ENCODE results near the gene ACSL1. TPM values are rescaled to one million over a fixed set of nuclear protein-coding genes. Genes with fewer than 3 reads are reported as not detected.

Gene ACSL1
- total RNA-seq, 2 experiments from 2014 or later, result 12.4 to 12.5 TPM

DNA sequence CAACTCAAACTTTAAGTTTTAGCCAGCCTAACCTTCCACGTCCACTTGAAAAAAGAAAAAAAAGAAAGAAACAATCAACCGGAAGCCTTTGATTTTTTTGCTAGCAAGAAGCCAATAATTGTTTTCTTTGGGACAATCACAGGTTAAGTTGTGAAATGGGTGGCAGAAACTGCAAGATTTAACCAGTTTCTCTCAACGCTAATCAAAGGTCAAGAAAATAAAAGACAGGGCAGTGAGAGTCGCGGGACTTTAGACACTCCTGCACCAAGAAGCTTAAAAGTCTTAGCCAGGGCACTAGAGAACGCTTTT is 1.0 kb downstream of the ACSL1 start:
- CTCF ChIA-PET, result no interaction called here
- H3K9me3 ChIP-seq (ENCODE audit: control insufficient read depth in 1 of 2, insufficient read depth in 1 of 2, low read length in 2 of 2), result no peaks in the 10 kb centered on the region
- POLR2A ChIA-PET, result interaction anchor here (0.9 to 1.2 kb wide), 5 partner anchors 8 to 175 kb away, joined by 3 to 8 read pairs (median 3); partner anchors contain the start of genes CENPU and PRIMPOL
- peaks cover 23% of the 10 kb centered on the region for H3K4me1 ChIP-seq (ENCODE audit: insufficient read depth, low read length)
- no peaks in the 10 kb centered on the region for H3K27me3 ChIP-seq (ENCODE audit: control insufficient read depth in 1 of 2, insufficient read depth in 2 of 2, low read length in 2 of 2)
- Mint-ChIP-seq H3K36me3 (ENCODE audit: low read depth) (peaks cover 9% of the 10 kb centered on the region), H3K4me3 (peak overlapping the region; percentile 97), H3K27me3 (no peaks in the 10 kb centered on the region), H3K4me1 (ENCODE audit: low read depth) (peaks cover 45% of the 10 kb centered on the region), H3K27ac (peak overlapping the region; percentile 89), H3K9me3 (no peaks in the 10 kb centered on the region)
- H3K4me3 ChIP-seq (ENCODE audit: low read length), result peak overlapping the region; percentile 59
- H3K36me3 ChIP-seq (ENCODE audit: insufficient read depth, low read length), result no peaks in the 10 kb centered on the region
- intact Hi-C loops (cut with DNase I, micrococcal nuclease), result loop anchor here (5.0 to 10.0 kb wide), 11 partner anchors 77 to 1910 kb away; partner anchors contain the start of genes CASP3 (in 1 of the 2), CFAP97 (in 1 of the 2), DCTD (in 1 of the 2) and IRF2 (in 1 of the 2)
- ATAC-seq (ENCODE audit: poor library complexity) (no peak), DNase-seq (no peak)
- H3K27ac ChIP-seq (ENCODE audit: low read depth in 1 of 2, low read length in 2 of 2), result no peak overlapping the region
- TF ChIP-seq, protein P1, sequence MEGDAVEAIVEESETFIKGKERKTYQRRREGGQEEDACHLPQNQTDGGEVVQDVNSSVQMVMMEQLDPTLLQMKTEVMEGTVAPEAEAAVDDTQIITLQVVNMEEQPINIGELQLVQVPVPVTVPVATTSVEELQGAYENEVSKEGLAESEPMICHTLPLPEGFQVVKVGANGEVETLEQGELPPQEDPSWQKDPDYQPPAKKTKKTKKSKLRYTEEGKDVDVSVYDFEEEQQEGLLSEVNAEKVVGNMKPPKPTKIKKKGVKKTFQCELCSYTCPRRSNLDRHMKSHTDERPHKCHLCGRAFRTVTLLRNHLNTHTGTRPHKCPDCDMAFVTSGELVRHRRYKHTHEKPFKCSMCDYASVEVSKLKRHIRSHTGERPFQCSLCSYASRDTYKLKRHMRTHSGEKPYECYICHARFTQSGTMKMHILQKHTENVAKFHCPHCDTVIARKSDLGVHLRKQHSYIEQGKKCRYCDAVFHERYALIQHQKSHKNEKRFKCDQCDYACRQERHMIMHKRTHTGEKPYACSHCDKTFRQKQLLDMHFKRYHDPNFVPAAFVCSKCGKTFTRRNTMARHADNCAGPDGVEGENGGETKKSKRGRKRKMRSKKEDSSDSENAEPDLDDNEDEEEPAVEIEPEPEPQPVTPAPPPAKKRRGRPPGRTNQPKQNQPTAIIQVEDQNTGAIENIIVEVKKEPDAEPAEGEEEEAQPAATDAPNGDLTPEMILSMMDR (IDR thresholded peaks at IDR 0.05), result no peak

DNA sequence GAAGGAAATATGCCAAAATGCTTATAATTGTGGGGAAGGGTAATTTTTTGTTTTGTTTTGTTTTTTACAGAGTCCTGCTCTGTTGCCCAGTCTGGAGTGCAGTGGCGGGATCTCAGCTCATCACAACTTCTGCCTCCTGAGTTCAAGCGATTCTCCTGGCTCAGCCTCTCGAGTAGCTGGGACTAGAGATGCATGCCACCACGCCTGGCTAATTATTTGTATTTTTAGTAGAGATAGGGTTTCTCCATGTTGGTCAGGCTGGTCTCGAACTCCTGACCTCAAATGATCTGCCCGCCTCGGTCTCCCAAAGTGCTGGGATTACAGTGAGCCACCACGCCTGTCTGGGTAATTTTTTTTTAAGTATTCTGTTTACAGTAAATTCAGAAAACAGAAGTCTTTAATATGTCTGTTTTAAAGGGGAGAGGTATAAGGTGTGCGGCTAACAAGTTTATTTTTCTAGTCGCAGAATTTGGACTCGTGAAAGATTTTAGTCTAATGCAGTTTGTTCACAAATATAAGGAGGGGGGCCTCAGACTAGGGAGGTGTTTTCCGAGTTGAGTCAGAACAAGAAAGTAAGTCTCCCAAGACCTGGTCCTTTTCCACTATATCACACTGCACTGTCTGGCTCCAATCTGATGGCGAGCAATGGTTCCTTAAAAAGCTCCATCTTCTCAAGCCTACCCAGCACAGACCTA is 1.5 kb downstream of the ACSL1 start:
- peak overlapping the region; percentile 59 for H3K4me3 ChIP-seq (ENCODE audit: low read length)
- no peaks in the 10 kb centered on the region for H3K27me3 ChIP-seq (ENCODE audit: control insufficient read depth in 1 of 2, insufficient read depth in 2 of 2, low read length in 2 of 2)
- ChIA-PET CTCF (no interaction called here), POLR2A (interaction anchor here (0.6 to 1.2 kb wide), 4 partner anchors 11 to 319 kb away, joined by 3 to 8 read pairs (median 3); partner anchors contain the start of genes CENPU, PRIMPOL and SLC25A4)
- ATAC-seq (ENCODE audit: poor library complexity) (no peak), DNase-seq (peak in 2 of 14 experiments; percentile 49 to 64)
- H3K36me3 ChIP-seq (ENCODE audit: insufficient read depth, low read length), result no peaks in the 10 kb centered on the region
- peaks cover 9% of the 10 kb centered on the region for H3K36me3 Mint-ChIP-seq (ENCODE audit: low read depth)
- no peaks in the 10 kb centered on the region for H3K27me3 Mint-ChIP-seq
- H3K27ac ChIP-seq (ENCODE audit: low read depth in 1 of 2, low read length in 2 of 2), result no peak overlapping the region
- H3K4me1 Mint-ChIP-seq (ENCODE audit: low read depth), result peaks cover 48% of the 10 kb centered on the region
- no peaks in the 10 kb centered on the region for H3K9me3 ChIP-seq (ENCODE audit: control insufficient read depth in 1 of 2, insufficient read depth in 1 of 2, low read length in 2 of 2)
- intact Hi-C loops (cut with DNase I, micrococcal nuclease), result loop anchor here (5.0 to 10.0 kb wide), 10 partner anchors 77 to 1909 kb away; partner anchors contain the start of genes CASP3 (in 1 of the 2), CFAP97 (in 1 of the 2), DCTD (in 1 of the 2) and IRF2 (in 1 of the 2)
- H3K9me3 Mint-ChIP-seq, result no peaks in the 10 kb centered on the region
- TF ChIP-seq, protein P1 (IDR thresholded peaks at IDR 0.05), result no peak
- H3K4me3 Mint-ChIP-seq, result peak overlapping the region; percentile 97
- H3K4me1 ChIP-seq (ENCODE audit: insufficient read depth, low read length), result peaks cover 23% of the 10 kb centered on the region
- H3K27ac Mint-ChIP-seq, result peak overlapping the region; percentile 89

DNA sequence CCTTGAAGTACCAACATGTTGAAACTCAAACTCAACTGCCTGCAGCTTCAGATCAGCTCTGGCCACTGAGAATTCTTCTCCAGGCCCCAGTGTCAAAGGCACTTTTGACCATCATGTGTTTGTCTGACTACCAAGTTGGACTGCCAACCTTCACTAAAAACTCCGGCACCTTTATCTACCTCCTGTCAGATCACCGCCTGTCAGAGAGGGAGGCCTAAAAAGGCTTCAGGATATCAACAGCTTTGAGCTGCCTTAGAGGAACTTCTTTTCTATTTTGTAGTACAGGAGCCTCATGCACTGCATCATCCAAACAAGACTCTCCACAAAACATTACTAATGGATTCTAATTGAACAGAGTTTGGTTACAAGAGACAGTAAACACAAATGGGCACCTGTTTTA is 2.8 kb downstream of the ACSL1 start:
- DNase-seq (no peak), ATAC-seq (ENCODE audit: poor library complexity) (no peak)
- Mint-ChIP-seq H3K27ac (no peak overlapping the region), H3K4me3 (peak overlapping the region; percentile 97), H3K36me3 (ENCODE audit: low read depth) (peaks cover 9% of the 10 kb centered on the region), H3K9me3 (no peaks in the 10 kb centered on the region), H3K27me3 (no peaks in the 10 kb centered on the region), H3K4me1 (ENCODE audit: low read depth) (peaks cover 58% of the 10 kb centered on the region)
- TF ChIP-seq, protein P1 (IDR thresholded peaks at IDR 0.05), result no peak
- H3K9me3 ChIP-seq (ENCODE audit: control insufficient read depth in 1 of 2, insufficient read depth in 1 of 2, low read length in 2 of 2), result no peaks in the 10 kb centered on the region
- ChIA-PET POLR2A (no interaction called here), CTCF (no interaction called here)
- intact Hi-C loops (cut with DNase I, micrococcal nuclease), result loop anchor here (5.0 to 10.0 kb wide), 10 partner anchors 76 to 1908 kb away; partner anchors contain the start of genes CASP3 (in 1 of the 2), CFAP97 (in 1 of the 2), DCTD (in 1 of the 2) and IRF2 (in 1 of the 2)
- no peak overlapping the region for H3K27ac ChIP-seq (ENCODE audit: low read depth in 1 of 2, low read length in 2 of 2)
- peaks cover 28% of the 10 kb centered on the region for H3K4me1 ChIP-seq (ENCODE audit: insufficient read depth, low read length)
- no peaks in the 10 kb centered on the region for H3K36me3 ChIP-seq (ENCODE audit: insufficient read depth, low read length)
- H3K27me3 ChIP-seq (ENCODE audit: control insufficient read depth in 1 of 2, insufficient read depth in 2 of 2, low read length in 2 of 2), result no peaks in the 10 kb centered on the region
- H3K4me3 ChIP-seq (ENCODE audit: low read length), result no peak overlapping the region
